GM12878 (cell line): ENCODE data around the gene LIMS2.

ENCODE experiments used
- CBX5 ChIP-seq: sonication (generic); IDR thresholded peaks from 2 replicates; pipeline ENCODE4 v1.6.1; 2016; ENCODE audit warnings: low read depth, moderate library complexity, mild to moderate bottlenecking, inconsistent platforms
- CTCF ChIP-seq, 3 experiments: IDR thresholded peaks in 2 of 3; conservative IDR thresholded peaks in 1 of 3; 2 replicates each; pipeline ENCODE4 v1.5.1; 2011; ENCODE audit warnings: low read depth in 3 of 3, low read length in 3 of 3, mild to moderate bottlenecking in 3 of 3, control low read depth in 2 of 3, moderate library complexity in 2 of 3, inconsistent platforms in 1 of 3, mixed read lengths in 1 of 3; ENCODE audit not compliant: control insufficient read depth in 2 of 3, insufficient read depth in 1 of 3; ENCODE audit errors: extremely low read depth in 1 of 3
- E2F4 ChIP-seq: IDR thresholded peaks from 2 replicates; pipeline ENCODE4 v1.6.1; 2012; ENCODE audit warnings: low read depth, low read length, improper control_type of control experiment
- EZH2 ChIP-seq: IDR thresholded peaks from 2 replicates; pipeline ENCODE4 v1.6.1; 2012; ENCODE audit warnings: low read depth, mild to moderate bottlenecking, control low read depth, inconsistent platforms, low read length, borderline replicate concordance; ENCODE audit not compliant: control insufficient read depth
- SKIL ChIP-seq: fragments of 450-650 bp; IDR thresholded peaks from 2 replicates; pipeline ENCODE4 v1.6.1; 2017; ENCODE audit warnings: mild to moderate bottlenecking, low read depth, inconsistent platforms; ENCODE audit not compliant: poor library complexity, severe bottlenecking
- TCF12 ChIP-seq: IDR thresholded peaks from 2 replicates; pipeline ENCODE4 v1.6.1; 2011; ENCODE audit warnings: low read depth, mild to moderate bottlenecking, low read length

- TF ChIP-seq CTCF (IDR thresholded peaks at IDR 0.05 in 2 of 3, conservative IDR thresholded peaks at IDR 0.05 in 1 of 3; ENCODE audit: control insufficient read depth in 2 of 3, extremely low read depth in 1 of 3, insufficient read depth in 1 of 3, low read depth in 3 of 3, low read length in 3 of 3) (no peak), TCF12 (no peak), E2F4 (no peak), EZH2 (no peak), SKIL (no peak), CBX5 (no peak)
Observed at GRCh38 chr2:127657232-127657595, 18.1 kb downstream of the LIMS2 start.
